AG10803 (cell line): ENCODE results near the gene FGF4.

ENCODE experiments used
- DNase-seq: peaks from one replicate; pipeline ENCODE4 v3.0.0; 2010; ENCODE audit warnings: low read depth
- H3K4me3 ChIP-seq: 2 replicates; pipeline ENCODE4 v1.5.1; 2011; ENCODE audit warnings: mild to moderate bottlenecking, low read length, control low read depth
- CTCF ChIP-seq: conservative IDR thresholded peaks from 2 replicates; pipeline ENCODE4 v1.5.1; 2011; ENCODE audit warnings: mild to moderate bottlenecking, low read length, control low read depth, inconsistent platforms

Gene FGF4

GRCh38 chr11:69775163-69775755 is at the start of gene FGF4:
FGF4 (minus strand) TSS chr11:69775341; CDS start chr11:69775084, 257 bp downstream.
- no peak within 1 kb of the TSS for H3K4me3 ChIP-seq
- no peak for DNase-seq
- no peak for TF ChIP-seq CTCF

DNA sequence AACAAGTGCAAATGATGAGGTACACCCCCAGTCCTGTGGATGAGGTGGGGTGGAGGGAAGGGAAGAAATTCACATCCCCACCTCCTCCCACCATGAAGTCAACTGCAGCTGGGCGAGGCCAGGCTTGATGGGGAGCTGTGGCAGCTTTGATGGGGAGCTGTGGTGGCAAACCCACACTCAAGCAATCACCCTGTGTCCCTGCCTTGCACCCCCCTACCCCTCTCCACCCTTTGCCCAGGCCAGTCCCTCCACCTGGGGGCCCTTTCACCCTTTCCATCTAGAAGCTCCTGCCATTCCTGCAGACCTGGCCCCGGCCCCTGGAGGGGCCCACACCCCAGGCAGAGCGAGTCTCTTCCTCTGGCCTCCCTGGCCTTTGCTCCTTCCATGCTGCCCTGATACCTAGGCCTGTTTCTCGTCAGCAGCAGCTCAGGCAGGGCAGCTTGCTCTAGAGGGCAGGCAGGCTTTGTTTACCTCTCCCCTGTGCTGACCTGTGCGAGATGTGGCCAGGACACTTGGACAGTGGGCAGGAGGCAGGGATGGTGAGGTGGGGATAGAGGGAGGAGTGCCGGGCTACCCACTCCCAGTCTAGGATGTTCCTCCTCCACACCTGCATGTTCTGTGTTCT is 48.6 kb upstream of the FGF4 start:
- H3K4me3 ChIP-seq: no peak overlapping the region
- no peak for DNase-seq
- TF ChIP-seq CTCF: no peak

DNA sequence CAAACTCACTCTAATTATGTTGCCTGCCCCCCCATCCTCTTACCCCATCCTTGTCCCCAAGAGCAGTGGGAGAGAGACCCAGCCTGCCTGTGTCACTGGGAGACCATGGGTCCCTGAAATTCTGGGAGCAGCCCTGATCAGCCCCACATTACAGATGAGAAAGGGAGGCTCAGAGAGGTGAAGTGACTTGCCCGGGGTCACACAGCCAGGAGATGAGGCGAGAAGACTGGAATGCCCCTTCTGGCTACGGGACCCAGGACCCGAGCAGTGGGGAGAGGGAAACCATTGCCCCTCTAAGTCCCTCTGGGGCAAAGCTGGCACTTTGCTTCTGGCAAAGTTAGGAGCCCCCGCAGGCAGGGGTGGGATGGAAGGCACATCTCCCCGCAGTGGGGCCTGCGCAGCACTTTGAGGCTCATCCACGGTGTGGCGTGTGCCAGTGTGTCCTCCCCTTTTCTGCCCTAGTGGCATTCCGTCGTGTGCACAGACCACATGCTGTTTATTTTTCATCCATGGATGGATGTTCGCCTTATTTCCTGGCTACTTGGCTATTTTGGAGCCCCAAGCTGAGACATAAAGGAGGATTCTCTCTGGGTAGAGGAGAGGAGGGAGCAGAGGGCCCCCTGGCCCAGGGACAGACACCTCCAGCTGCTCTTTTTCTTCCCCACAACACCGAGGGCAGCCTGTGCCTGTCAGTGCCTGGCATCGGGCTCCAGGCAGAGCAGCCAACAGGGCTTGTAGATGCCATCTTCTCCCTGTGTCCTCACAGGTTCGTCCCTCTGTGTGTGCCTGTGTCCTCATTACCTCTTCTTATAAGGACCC is 47.7 kb upstream of the FGF4 start:
- no peak for TF ChIP-seq CTCF
- no peak overlapping the region for H3K4me3 ChIP-seq
- no peak for DNase-seq

- no peak for DNase-seq
- no peak overlapping the region for H3K4me3 ChIP-seq
- TF ChIP-seq CTCF: no peak
Measured at GRCh38 chr11:69821511-69822040, 46.4 kb upstream of the FGF4 start.

GRCh38 chr11:69820441-69820840 is 45.3 kb upstream of the FGF4 start:
- TF ChIP-seq CTCF: no peak

GRCh38 chr11:69819541-69820070 is 44.5 kb upstream of the FGF4 start:
- no peak for TF ChIP-seq CTCF
- no peak for DNase-seq
- no peak overlapping the region for H3K4me3 ChIP-seq

More at GRCh38 chr11:69820441-69820840, 45.3 kb upstream of the FGF4 start:
- DNase-seq: no peak
- H3K4me3 ChIP-seq: no peak overlapping the region
